Right atrium auricular region (tissue), 2 donors: ENCODE results near the gene FHL2. TPM values are rescaled to one million over a fixed set of nuclear protein-coding genes. Genes with fewer than 3 reads are reported as not detected.

ENCODE experiments used
- DNase-seq: peaks from one replicate; pipeline ENCODE4 v3.0.0-alpha.2; 2019; ENCODE audit warnings: low spot score
- H3K27ac ChIP-seq, 2 donors: fragments of 200-600 bp; sonication (generic); 1 replicate in 1 of 2; 2 replicates in 1 of 2; pipeline ENCODE4 v1.5.1; 2016 to 2019
- H3K27me3 ChIP-seq, 2 donors: fragments of 200-600 bp; sonication (generic); one replicate each; pipeline versions ENCODE4 v1.5.1 to v1.6.0; 2017 to 2019
- H3K36me3 ChIP-seq: fragments of 200-600 bp; sonication (generic); one replicate; pipeline ENCODE4 v1.5.1; 2016
- H3K4me1 ChIP-seq, 2 donors: fragments of 200-600 bp; sonication (generic); one replicate each; pipeline versions ENCODE4 v1.5.1 to v1.6.0; 2017 to 2019
- H3K4me3 ChIP-seq, 2 donors: fragments of 200-600 bp; sonication (generic); 1 replicate in 1 of 2; 2 replicates in 1 of 2; pipeline ENCODE4 v1.5.1; 2017 to 2019; ENCODE audit warnings: mild to moderate bottlenecking in 1 of 2, moderate library complexity in 1 of 2
- H3K9me3 ChIP-seq, 2 donors: fragments of 200-600 bp; sonication (generic); one replicate each; pipeline ENCODE4 v1.5.1; 2019
- total RNA-seq, 2 donors: library from RNA; depleted of rRNA; stranded (reverse); fragments of >200 nt; gene quantifications; one replicate each; pipeline ENCODE4 v1.1.0, GENCODE V29; 2016
- TF ChIP-seq, protein P1 (sequence below), 2 donors: fragments of 200-600 bp; sonication (generic); IDR thresholded peaks; one replicate each; pipeline ENCODE4 v1.5.1; 2019; ENCODE audit warnings: antibody characterized with exemption in 2 of 2

FHL2 gene
- total RNA-seq, 2 donors from 2014 or later, result 141 to 356 TPM

DNA sequence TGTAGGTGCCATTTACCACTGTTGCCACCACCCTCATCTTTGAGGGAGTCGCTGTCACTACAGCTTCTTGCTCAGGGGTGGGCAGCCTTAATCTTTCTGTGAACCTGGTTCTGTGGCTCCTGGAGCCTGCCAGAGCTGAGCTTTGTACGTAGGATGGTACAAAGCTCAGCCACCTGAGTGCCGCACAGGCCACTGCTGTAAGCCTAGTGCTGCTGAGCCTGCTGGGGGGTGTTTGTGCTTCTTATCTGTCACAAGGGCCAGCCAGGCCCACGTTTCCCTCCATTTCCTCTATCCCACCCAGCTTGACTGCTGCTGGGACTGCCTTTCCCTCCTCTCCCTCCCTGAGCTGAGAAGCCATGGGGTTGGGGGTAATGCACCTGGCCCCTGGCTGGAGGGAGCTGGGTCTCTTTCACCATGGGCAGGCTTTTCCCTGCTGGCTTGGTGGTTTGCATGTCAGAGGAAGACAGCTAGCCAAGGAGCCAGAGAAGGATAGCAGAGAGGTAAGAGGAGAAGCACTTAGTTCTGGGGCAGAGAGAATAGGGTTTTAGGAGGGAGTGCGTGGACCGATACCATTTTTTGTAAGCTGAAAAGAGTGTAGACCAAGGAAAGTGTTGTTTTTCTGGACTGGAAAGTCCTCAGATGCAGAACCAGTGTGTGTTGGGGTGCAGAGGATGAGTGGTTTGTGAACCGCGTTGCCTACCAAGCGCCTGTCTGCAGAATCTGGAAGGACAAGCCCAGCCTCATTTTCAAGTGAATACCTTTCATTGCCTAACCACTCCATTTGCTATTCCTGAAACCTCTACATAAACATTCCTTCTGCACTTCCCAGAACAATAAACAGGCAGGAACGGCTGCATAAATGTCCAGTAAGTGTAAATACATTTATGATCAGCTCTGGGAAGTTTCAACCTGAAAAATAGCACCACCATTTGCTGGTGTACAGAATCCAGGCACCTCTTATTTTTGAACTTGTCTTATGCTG, 45.1 kb upstream of the FHL2 start:
- H3K9me3 ChIP-seq, result no peaks in the 10 kb centered on the region
- TF ChIP-seq, protein P1, sequence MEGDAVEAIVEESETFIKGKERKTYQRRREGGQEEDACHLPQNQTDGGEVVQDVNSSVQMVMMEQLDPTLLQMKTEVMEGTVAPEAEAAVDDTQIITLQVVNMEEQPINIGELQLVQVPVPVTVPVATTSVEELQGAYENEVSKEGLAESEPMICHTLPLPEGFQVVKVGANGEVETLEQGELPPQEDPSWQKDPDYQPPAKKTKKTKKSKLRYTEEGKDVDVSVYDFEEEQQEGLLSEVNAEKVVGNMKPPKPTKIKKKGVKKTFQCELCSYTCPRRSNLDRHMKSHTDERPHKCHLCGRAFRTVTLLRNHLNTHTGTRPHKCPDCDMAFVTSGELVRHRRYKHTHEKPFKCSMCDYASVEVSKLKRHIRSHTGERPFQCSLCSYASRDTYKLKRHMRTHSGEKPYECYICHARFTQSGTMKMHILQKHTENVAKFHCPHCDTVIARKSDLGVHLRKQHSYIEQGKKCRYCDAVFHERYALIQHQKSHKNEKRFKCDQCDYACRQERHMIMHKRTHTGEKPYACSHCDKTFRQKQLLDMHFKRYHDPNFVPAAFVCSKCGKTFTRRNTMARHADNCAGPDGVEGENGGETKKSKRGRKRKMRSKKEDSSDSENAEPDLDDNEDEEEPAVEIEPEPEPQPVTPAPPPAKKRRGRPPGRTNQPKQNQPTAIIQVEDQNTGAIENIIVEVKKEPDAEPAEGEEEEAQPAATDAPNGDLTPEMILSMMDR (IDR thresholded peaks at IDR 0.05), result no peak
- no peaks in the 10 kb centered on the region for H3K36me3 ChIP-seq
- no peak overlapping the region for H3K27ac ChIP-seq
- peak; percentile 48 for DNase-seq
- no peaks in the 10 kb centered on the region for H3K27me3 ChIP-seq
- H3K4me3 ChIP-seq, result no peak overlapping the region
- peaks cover 0 to 5% of the 10 kb centered on the region in 2 donors for H3K4me1 ChIP-seq

GRCh38 chr2:105442721-105443120, 43.9 kb upstream of the FHL2 start:
- no peak for DNase-seq
- no peaks in the 10 kb centered on the region for H3K36me3 ChIP-seq
- H3K27ac ChIP-seq, result no peak overlapping the region
- H3K27me3 ChIP-seq, result no peaks in the 10 kb centered on the region
- peaks cover 0 to 17% of the 10 kb centered on the region in 2 donors for H3K4me1 ChIP-seq
- TF ChIP-seq, protein P1 (IDR thresholded peaks at IDR 0.05), result no peak
- no peak overlapping the region for H3K4me3 ChIP-seq
- H3K9me3 ChIP-seq, result no peaks in the 10 kb centered on the region

- no peaks in the 10 kb centered on the region for H3K9me3 ChIP-seq
- no peak overlapping the region for H3K27ac ChIP-seq
- no peaks in the 10 kb centered on the region for H3K36me3 ChIP-seq
- H3K4me1 ChIP-seq, result peaks cover 0 to 17% of the 10 kb centered on the region in 2 donors
- no peaks in the 10 kb centered on the region for H3K27me3 ChIP-seq
- no peak for DNase-seq
- TF ChIP-seq, protein P1 (IDR thresholded peaks at IDR 0.05), result no peak
- no peak overlapping the region for H3K4me3 ChIP-seq
Observed at GRCh38 chr2:105442056-105442455, 43.2 kb upstream of the FHL2 start.

DNA sequence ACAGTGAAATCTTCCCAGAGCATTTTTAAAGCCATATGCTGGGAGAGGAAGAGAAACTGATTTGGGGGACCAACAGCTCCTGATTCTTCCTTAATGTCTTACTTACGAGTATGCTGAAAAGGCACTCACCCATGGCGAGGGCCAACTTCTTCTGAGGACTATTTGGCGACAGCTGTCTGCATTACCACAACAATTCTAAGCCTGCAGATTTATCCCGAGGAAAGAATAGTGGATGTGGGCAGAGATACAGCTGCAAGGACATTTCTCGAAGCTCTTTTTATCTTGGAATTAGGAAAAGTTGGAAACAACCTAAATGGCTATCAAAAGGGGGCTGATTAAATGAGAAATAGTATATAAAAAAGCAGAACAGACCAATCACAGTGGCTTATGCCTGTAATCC, 40.3 kb upstream of the FHL2 start:
- Histone ChIP-seq H3K9me3 (no peaks in the 10 kb centered on the region), H3K4me3 (no peak overlapping the region), H3K27me3 (no peaks in the 10 kb centered on the region), H3K4me1 (peaks cover 0 to 17% of the 10 kb centered on the region in 2 donors), H3K27ac (peak overlapping the region; percentile 18 to 79), H3K36me3 (no peaks in the 10 kb centered on the region)
- DNase-seq, result no peak
- TF ChIP-seq, protein P1 (IDR thresholded peaks at IDR 0.05), result no peak

- DNase-seq, result peak; percentile 61
Observed at GRCh38 chr2:105438104-105438929, 39.5 kb upstream of the FHL2 start.

More at GRCh38 chr2:105438104-105438929, 39.5 kb upstream of the FHL2 start:
- TF ChIP-seq, protein P1 (IDR thresholded peaks at IDR 0.05), result no peak
- Histone ChIP-seq H3K27me3 (no peaks in the 10 kb centered on the region), H3K4me1 (peaks cover 0 to 17% of the 10 kb centered on the region in 2 donors), H3K36me3 (no peaks in the 10 kb centered on the region), H3K27ac (peak overlapping the region; percentile 18 to 79), H3K4me3 (peak overlapping the region; percentile 33 to 37), H3K9me3 (no peaks in the 10 kb centered on the region)
